Activated CD4-positive, alpha-beta T cell treated with anti-CD3 and anti-CD28 coated beads, Interleukin-2, Interleukin-6, amounts not matched to agents 100 ng/mL and 50 ng/mL, durations not matched to agents 16 hours and 8 hours (primary cell): ENCODE measurements around the gene GFRA1.

Source experiments
- DNase-seq: peaks from one replicate; pipeline ENCODE4 v3.0.0-alpha.2; 2020

The GFRA1 gene

GRCh38 chr10:116272440-116273283 lies at the start of gene GFRA1:
GFRA1 (minus strand) TSS chr10:116273206; CDS start chr10:116272029, 1,177 bp downstream.
- no peak for DNase-seq

- DNase-seq = no peak
These were observed 43.5 kb upstream of the GFRA1 start for GRCh38 chr10:116316503-116316902.

- no peak for DNase-seq
These were observed 39.5 kb upstream of the GFRA1 start for GRCh38 chr10:116312548-116312947.

- no peak for DNase-seq
These were observed 38.9 kb upstream of the GFRA1 start for GRCh38 chr10:116311706-116312490.

- DNase-seq = no peak
These were observed 38.0 kb upstream of the GFRA1 start for GRCh38 chr10:116311016-116311415.

GRCh38 chr10:116307455-116307854 lies 34.4 kb upstream of the GFRA1 start:
- DNase-seq = no peak

DNA sequence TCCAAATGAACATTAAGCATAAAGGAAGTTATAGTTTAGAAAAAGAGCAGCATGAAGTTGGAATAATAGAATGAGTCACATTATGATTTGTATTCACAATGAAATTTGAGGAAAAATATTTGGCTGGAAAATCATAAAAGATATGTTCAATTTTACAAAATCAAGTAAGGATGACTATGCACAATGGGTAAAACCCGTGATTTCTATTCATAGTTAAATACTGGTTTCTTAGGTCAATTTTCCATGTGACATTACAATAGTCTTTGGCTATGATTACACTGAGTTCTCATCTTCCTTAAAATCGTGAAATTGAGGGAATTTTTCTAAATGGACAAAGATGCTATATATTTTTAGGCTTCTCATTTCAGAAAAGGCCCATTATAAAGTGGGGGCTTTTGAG lies 33.8 kb upstream of the GFRA1 start:
- no peak for DNase-seq

GRCh38 chr10:116304923-116305322 lies 31.9 kb upstream of the GFRA1 start:
- DNase-seq = no peak

DNA sequence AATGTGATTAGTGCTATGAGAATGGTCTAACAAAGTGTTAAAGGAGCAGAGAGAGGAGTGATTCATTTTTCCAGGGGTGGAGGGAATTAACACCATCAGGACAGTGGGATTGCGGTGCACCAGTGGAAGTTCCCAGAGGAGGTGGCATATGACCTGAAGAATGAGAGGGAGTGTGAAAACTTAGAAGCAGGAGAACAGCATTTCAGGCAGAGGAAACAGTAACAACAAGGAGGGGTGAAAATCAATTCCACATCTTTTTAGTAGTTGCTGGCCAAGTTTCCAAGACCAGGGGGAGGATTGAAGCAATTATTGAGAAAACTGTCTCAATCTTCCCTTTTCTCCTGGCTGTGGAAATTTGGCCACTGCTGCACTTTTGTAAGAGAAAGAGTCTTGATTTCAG lies 27.5 kb upstream of the GFRA1 start:
- DNase-seq = no peak

GRCh38 chr10:116298586-116298985 lies 25.6 kb upstream of the GFRA1 start:
- no peak for DNase-seq

- no peak for DNase-seq
These were observed 23.3 kb upstream of the GFRA1 start for GRCh38 chr10:116296291-116296721.

DNA sequence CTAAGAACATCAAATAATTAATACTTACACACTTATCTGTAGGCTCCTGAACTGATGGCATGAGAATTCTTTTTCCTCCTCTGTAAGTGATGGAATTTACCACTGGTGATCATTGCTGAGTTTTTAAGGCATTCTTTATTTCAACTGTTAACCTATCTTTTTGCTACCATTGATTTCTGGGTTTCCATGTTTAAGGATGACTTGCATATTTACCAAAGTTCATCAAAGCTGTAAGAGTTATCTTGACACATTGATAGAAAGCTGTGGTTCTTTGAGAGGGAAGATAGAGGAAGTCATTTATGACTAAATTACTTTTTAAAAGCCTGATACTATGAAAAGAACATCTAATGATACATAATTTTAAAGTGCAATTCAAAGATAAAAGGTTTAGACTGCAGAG lies 19.5 kb upstream of the GFRA1 start:
- no peak for DNase-seq

- DNase-seq = no peak
These were observed 16.6 kb upstream of the GFRA1 start for GRCh38 chr10:116289652-116290051.

DNA sequence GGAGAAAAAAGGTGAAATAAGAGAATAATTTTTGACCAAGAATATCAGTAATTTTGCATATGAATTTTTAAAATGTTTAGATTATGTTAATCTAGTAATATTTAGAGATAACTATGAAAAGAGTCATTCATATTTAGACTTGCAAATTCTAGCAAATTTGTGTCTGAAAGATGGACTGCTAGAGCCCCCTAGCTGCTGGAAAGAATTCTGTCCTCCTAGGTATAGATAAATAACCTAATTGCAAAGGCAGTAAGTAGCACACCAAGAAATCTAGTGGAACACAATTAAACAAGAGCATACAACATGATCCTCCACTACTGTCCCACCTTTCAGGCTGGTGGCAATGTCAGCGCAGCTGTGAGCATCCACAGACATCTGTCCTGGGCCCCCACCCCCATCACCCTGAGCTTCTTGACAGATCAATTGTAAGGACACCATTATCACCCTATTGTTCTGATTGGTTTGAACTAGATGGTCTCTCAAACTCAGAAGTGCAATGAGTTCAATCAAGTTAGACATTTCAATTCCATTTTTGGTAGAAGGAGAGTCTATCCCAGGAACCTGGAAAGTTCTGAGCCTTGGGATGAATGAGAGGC lies 15.0 kb upstream of the GFRA1 start:
- peak; percentile 36 for DNase-seq

GRCh38 chr10:116286626-116287200 lies 13.7 kb upstream of the GFRA1 start:
- DNase-seq = no peak

GRCh38 chr10:116281775-116282174 lies 8.8 kb upstream of the GFRA1 start:
- DNase-seq = no peak

- DNase-seq = no peak
These were observed 5.8 kb upstream of the GFRA1 start for GRCh38 chr10:116278846-116279245.

DNA sequence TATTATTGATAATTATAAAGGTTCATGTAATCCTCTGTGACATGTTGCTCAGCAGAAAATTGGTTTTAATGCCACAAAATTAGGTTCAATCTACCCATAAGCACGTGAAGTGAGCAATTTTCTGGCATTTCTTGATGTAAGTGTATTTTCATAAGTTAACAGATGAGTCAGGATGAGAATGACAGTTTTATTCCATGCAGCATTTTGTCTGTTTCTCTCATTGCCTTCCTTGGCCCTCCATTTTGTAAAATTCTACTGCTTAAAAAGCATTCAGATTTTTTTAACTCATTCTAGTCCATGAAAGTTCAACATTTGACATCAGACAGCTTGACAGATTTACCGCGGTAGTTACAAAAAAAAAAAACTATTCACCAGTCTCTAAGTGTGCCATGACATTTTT lies 4.0 kb upstream of the GFRA1 start:
- DNase-seq = no peak

GRCh38 chr10:116274064-116274904 lies 1.3 kb upstream of the GFRA1 start:
- no peak for DNase-seq

DNA sequence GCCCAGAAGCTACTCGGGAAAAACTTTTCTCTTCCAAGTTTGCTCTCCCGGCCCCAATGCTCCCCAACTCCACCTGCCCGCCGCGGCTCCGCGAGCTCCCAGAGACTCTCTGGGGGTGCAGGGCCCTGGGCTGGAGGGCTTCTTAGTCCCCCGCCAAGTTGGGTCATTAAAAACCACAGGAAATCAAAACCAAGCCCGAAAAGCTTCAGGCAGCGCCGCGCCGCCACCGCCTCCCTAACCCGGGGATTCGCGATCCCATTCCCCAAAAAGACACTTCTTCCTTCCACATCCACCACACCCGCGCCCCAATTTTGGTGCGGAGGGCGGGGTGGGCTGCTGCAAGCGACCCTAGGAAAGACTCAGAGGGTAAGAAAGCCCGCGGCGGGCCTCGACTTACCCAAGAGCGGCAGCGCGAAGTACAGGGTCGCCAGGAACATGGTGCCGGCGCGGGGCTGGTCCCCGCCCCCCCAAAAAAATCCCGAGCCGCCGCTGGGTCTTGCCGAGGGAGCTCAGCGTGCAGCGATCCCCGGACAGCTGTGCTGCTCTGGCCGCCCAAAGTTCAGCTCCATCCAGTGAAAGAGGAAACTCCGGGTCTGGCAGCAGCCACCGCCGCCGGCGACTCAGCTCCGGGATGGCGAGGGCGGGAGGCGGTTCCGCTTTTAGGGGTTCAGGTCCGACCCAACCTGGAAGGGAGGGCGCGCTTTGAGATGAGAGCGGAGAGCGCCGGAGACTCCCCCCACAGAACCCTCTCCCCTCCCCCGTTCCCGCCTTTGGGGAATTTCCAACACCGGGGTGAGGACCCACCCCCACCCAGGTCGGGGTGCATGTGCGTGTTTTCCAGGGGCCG lies 1.2 kb downstream of the GFRA1 start:
- DNase-seq = no peak
